ENCODE measurements around the gene SMIM45.

The SMIM45 gene

DNA sequence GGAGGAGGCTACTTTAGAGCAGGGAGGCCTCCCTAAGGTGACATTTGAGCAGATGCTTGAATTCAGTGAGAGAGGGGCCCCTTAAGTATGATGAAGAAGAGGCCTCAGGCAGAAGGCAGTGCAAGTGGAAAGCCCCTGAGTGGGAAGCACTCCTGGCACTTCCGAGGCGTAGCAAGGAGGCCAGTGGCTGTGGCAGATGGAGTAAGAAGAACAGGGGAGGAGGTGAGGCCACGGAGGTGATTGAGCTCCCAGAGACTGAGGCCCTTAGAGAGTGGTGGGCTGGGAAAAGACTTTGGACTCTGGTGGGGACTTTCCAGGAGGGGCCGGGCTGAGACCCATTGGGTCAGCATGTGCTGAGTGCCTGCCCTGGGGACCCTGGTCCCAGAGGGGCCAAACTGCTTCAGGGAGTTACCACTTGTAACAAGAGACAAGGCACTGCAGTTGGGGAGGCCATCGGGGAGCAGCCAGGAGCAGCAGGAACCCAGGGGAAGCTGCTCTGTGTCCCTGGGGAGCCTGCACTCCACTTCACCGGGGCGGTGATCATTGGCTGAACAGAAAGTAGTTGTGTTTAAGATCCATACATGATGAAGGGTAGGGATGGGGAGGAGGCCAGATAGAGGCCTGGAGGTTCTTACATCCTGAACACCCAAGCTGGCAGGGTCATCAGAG is 2.5 kb upstream of the SMIM45 start:
- Histone ChIP-seq H3K4me3 (ENCODE audit: low read depth, low read length, poor library complexity, severe bottlenecking) (no peak overlapping the region), H3K36me3 (ENCODE audit: insufficient read depth, low read length) (peaks cover 14% of the 10 kb centered on the region), H3K9ac (ENCODE audit: low read length) (no peak overlapping the region; the same call in 1 of the 2 replicates), H3K79me2 (ENCODE audit: insufficient read depth, low read length) (peaks cover 10% of the 10 kb centered on the region), H3K27ac (ENCODE audit: low read depth, low read length, poor library complexity, severe bottlenecking) (no peak overlapping the region), H4K20me1 (ENCODE audit: insufficient read depth, low read length) (no peaks in the 10 kb centered on the region), H3K4me2 (ENCODE audit: low read length) (peak overlapping the region; percentile 12; the same call in 1 of the 2 replicates), H3K4me1 (ENCODE audit: insufficient read depth, low read length, severe bottlenecking) (peaks cover 44% of the 10 kb centered on the region), H2AFZ (ENCODE audit: low read length) (no peak overlapping the region), H3K9me2 (ENCODE audit: low read depth, low read length) (no peaks in the 10 kb centered on the region), H3K27me3 (ENCODE audit: insufficient read depth, low read length) (no peaks in the 10 kb centered on the region), H3F3A (ENCODE audit: insufficient read depth, low read length) (no peaks in the 10 kb centered on the region), H3K9me3 (ENCODE audit: low read length) (no peaks in the 10 kb centered on the region)
- TF ChIP-seq, protein P1, sequence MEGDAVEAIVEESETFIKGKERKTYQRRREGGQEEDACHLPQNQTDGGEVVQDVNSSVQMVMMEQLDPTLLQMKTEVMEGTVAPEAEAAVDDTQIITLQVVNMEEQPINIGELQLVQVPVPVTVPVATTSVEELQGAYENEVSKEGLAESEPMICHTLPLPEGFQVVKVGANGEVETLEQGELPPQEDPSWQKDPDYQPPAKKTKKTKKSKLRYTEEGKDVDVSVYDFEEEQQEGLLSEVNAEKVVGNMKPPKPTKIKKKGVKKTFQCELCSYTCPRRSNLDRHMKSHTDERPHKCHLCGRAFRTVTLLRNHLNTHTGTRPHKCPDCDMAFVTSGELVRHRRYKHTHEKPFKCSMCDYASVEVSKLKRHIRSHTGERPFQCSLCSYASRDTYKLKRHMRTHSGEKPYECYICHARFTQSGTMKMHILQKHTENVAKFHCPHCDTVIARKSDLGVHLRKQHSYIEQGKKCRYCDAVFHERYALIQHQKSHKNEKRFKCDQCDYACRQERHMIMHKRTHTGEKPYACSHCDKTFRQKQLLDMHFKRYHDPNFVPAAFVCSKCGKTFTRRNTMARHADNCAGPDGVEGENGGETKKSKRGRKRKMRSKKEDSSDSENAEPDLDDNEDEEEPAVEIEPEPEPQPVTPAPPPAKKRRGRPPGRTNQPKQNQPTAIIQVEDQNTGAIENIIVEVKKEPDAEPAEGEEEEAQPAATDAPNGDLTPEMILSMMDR (IDR thresholded peaks at IDR 0.05; ENCODE audit: low read length) = no peak
- no peak for TF ChIP-seq EZH2 (IDR thresholded peaks at IDR 0.05; ENCODE audit: borderline replicate concordance, low read length)

DNA sequence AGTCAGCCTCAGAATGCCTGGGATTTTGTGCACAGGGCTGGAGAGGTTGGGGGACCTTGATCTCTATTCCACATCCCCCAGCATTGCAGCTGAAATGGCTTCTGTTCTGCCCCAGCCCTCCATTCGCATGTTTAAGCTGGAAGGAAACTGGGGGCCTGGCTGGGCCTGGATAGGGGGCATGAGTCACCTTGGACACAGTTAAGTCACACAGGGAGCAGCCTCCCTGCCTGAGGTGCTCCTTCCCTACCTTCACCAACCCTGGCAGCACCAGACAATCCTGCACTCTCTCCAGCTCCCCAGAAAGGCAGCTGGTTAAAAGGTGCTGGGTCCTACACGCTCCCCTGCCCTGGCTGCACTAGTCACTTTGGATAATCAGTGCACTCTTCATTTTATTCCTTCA is 763 bp downstream of the SMIM45 start:
- no peak overlapping the region for H3K4me3 ChIP-seq (ENCODE audit: low read depth, low read length, poor library complexity, severe bottlenecking)
- no peaks in the 10 kb centered on the region for H3F3A ChIP-seq (ENCODE audit: insufficient read depth, low read length)
- H3K4me1 ChIP-seq (ENCODE audit: insufficient read depth, low read length, severe bottlenecking) = peaks cover 36% of the 10 kb centered on the region
- no peaks in the 10 kb centered on the region for H3K79me2 ChIP-seq (ENCODE audit: insufficient read depth, low read length)
- no peaks in the 10 kb centered on the region for H4K20me1 ChIP-seq (ENCODE audit: insufficient read depth, low read length)
- H3K4me2 ChIP-seq (ENCODE audit: low read length) = no peak overlapping the region
- no peak overlapping the region for H2AFZ ChIP-seq (ENCODE audit: low read length)
- H3K36me3 ChIP-seq (ENCODE audit: insufficient read depth, low read length) = no peaks in the 10 kb centered on the region
- H3K27me3 ChIP-seq (ENCODE audit: insufficient read depth, low read length) = no peaks in the 10 kb centered on the region
- no peak overlapping the region for H3K9ac ChIP-seq (ENCODE audit: low read length)
- no peaks in the 10 kb centered on the region for H3K9me2 ChIP-seq (ENCODE audit: low read depth, low read length)
- H3K27ac ChIP-seq (ENCODE audit: low read depth, low read length, poor library complexity, severe bottlenecking) = no peak overlapping the region
- TF ChIP-seq EZH2 (IDR thresholded peaks at IDR 0.05; ENCODE audit: borderline replicate concordance, low read length) = no peak
- TF ChIP-seq, protein P1 (IDR thresholded peaks at IDR 0.05; ENCODE audit: low read length) = no peak
- H3K9me3 ChIP-seq (ENCODE audit: low read length) = no peaks in the 10 kb centered on the region

DNA sequence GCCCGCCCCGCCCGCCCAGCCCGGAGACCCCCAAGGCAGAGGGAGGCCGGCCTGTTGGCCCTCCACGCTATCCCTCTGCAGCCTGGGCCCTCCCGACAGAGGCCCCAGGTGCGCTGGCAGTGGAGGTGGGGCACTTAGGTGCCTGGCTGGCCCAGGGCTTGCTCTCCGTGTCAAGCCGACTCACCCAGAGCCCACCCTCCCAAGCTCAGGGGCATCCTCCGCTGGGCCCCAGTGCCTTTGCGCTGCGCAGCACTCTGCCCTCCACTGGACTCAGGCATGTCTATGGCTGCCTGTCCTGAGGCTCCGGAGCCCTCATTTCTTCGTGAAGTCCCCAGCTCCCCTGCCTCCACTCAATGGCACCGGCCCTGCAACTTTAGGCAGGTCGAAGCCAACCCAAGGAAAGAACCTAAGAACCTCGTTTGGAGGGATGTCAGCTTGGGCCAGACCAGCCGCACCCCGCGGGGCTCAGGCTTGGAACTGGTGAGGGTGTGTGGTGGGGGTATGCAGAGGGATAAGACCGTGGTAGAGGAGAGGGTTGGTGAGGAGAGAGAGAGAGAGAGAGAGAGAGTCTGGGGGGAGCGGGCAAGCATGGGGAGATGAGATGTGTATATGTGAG is 6.1 kb downstream of the SMIM45 start:
- H3K4me3 ChIP-seq (ENCODE audit: low read depth, low read length, poor library complexity, severe bottlenecking) = no peak overlapping the region
- no peaks in the 10 kb centered on the region for H3K36me3 ChIP-seq (ENCODE audit: insufficient read depth, low read length)
- peak overlapping the region; percentile 60 for H3K4me2 ChIP-seq (ENCODE audit: low read length)
- peaks cover 29% of the 10 kb centered on the region for H3K4me1 ChIP-seq (ENCODE audit: insufficient read depth, low read length, severe bottlenecking)
- TF ChIP-seq, protein P1 (IDR thresholded peaks at IDR 0.05; ENCODE audit: low read length) = no peak
- TF ChIP-seq EZH2 (IDR thresholded peaks at IDR 0.05; ENCODE audit: borderline replicate concordance, low read length) = no peak
- no peaks in the 10 kb centered on the region for H3K27me3 ChIP-seq (ENCODE audit: insufficient read depth, low read length)
- no peaks in the 10 kb centered on the region for H3F3A ChIP-seq (ENCODE audit: insufficient read depth, low read length)
- no peaks in the 10 kb centered on the region for H3K9me3 ChIP-seq (ENCODE audit: low read length)
- H2AFZ ChIP-seq (ENCODE audit: low read length) = no peak overlapping the region
- H3K79me2 ChIP-seq (ENCODE audit: insufficient read depth, low read length) = no peaks in the 10 kb centered on the region
- H3K27ac ChIP-seq (ENCODE audit: low read depth, low read length, poor library complexity, severe bottlenecking) = no peak overlapping the region
- H4K20me1 ChIP-seq (ENCODE audit: insufficient read depth, low read length) = no peaks in the 10 kb centered on the region
- no peak overlapping the region for H3K9ac ChIP-seq (ENCODE audit: low read length)
- no peaks in the 10 kb centered on the region for H3K9me2 ChIP-seq (ENCODE audit: low read depth, low read length)

Data from OCI-LY1 (cell line).